ENCODE results near the gene PPME1.

- no peak for TF ChIP-seq CTCF (IDR thresholded peaks at IDR 0.05)
- no peak for TF ChIP-seq POLR2A (IDR thresholded peaks at IDR 0.05)
Observed at GRCh38 chr11:74134661-74135060, 36.4 kb upstream of the PPME1 start.

All from Peyer's patch (tissue), 4 donors.